GM18511 (cell line): Measurements from ENCODE around the gene AP1M1.
A peak's percentile ranks its signal among the peaks of the same experiment; 100 is the strongest.

ENCODE experiments used
- ATAC-seq: cut with Tn5 transposase; IDR thresholded peaks from one replicate; pipeline ENCODE4 v1.9.1; 2021; ENCODE audit warnings: mild to moderate bottlenecking, moderate library complexity; ENCODE audit not compliant: unreplicated experiment

The AP1M1 gene

DNA sequence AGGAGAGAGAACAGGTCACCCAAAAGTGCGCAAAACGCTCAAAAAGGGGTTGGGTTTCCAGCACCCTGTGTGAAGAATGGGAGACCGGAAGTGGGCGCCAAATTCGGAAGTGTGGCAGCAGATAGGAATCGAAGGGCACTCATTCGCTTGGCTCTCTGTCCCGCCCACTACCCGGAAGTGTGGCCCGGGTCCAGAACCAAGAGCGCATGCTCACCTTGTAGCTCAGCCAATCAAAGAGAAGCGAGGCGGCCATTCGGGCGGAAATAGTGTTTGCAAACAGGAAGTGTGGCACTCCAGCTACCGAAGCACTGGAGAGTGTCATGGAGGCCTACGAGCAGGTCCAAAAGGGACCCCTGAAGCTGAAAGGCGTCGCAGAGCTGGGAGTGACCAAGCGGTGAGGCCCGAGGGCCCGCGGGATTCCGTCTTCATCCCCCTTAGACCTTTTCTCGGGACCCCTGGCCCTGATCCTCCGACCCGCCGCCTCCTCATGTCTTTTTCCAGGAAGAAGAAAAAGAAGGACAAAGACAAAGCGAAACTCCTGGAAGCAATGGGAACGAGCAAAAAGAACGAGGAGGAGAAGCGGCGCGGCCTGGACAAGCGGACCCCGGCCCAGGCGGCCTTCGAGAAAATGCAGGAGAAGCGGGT, 12.5 kb upstream of the AP1M1 start, which contains the start of gene FAM32A:
FAM32A (plus strand) TSS at position 288 of the 645 bp plus-strand sequence; CDS start at position 321, 33 bp downstream.
- peak; percentile 90 for ATAC-seq

DNA sequence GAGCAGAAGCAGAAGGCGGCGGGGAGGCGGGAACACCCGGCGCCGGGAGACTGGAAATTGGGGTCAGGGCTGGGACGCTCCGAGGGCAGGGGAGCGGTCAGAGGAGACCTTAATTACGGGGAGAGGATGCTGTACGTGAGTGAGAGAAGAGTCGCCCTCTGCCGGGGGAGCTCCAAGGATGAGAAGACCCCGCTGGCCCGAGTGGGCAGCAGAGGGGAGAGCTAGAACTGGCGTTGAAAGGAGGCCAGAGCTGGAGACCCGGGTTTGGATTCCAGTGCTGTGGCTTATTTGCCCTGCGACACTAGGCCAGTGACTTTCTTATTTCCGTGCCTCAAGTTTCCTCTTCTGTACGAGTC, 12.0 kb upstream of the AP1M1 start:
- peak; percentile 19 for ATAC-seq

DNA sequence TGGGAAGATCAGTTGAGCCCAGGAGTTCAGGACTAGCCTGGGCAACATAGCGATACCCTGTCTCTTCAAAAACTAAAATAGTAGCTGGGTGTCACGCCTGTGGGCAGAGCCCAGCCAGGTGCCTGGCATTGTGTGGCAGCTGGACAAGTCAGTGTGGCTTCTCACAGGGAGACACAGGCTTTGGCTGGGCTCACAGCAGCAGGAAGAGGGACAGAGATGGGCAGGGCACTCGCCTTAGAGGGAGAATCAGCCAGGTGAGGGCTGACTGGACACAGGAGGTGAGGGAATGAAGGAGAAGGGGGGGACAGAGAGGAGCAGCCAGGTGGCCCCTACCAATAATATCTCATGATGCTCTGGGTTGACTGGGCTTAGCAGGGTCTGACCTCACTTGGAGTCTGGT, 9.2 kb upstream of the AP1M1 start:
- ATAC-seq: no peak

DNA sequence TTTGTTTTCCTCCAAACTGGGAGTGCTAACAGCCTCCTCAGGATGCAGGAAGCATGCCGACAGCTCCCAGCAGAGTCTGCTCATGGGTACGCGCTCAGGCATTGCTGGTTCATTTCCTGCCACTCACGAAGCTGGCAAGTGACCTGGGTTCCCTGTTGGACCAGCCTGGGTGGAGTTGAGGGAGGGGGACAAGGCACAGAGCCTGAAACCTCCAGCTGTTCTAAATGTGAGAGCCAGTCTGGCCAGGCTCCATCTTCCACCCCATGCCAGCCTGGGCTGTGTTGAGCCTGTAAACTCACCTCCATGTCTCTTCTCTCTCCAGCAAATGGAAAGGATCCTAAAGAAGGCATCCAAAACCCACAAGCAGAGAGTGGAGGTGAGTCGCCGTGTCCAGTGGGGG, 7.5 kb upstream of the AP1M1 start:
- no peak for ATAC-seq

DNA sequence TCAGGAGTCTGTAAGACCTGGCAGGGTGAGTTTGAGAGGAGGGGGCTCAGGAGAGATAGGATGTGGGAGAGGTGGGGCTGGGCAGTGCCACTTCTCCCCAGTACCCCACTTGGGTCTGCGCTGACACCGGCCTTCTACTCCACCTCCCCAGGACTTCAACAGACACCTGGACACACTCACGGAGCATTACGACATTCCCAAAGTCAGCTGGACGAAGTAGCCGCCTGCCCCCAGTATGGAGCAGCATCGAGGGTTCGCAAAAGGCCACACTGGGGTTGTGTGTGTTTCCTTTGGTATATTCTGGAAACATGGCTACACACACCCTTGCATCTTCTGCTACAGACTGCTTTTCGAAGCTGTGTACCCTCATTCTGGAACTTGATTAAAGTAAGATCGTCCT, 7.0 kb upstream of the AP1M1 start:
- no peak for ATAC-seq

DNA sequence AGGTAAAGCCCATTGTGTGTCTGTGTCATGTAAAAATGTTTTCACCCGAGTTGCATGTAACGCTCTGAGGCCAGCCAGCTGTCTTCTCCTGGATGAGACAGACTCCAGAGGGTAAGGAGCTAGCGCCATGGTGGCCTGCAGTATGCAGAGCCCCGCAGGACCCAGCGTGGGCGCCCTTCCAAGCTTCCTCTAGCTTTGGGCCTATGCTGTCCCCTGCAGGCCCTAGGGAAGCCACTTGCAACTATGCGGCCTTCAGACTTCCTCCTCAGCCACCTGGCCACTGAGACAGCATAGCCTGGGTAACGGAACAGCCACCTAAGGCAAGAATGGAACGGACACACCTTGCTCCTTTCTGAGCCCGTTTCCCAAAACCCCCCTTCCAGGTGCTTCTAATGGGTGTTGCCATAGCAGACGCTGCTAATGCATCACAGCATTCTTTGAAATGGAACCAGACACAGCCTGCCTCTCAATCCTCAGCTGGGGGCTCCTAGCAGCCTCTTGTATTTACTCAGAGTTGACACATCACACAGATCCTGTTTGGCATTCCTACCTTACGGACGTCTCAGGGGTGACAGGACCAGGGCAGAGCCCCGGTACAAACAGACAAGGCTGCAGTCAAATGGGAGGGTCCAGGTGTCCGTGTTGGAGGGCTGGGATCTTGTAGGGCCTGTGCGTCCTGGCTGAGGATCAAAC, 6.3 kb upstream of the AP1M1 start:
- ATAC-seq: no peak

DNA sequence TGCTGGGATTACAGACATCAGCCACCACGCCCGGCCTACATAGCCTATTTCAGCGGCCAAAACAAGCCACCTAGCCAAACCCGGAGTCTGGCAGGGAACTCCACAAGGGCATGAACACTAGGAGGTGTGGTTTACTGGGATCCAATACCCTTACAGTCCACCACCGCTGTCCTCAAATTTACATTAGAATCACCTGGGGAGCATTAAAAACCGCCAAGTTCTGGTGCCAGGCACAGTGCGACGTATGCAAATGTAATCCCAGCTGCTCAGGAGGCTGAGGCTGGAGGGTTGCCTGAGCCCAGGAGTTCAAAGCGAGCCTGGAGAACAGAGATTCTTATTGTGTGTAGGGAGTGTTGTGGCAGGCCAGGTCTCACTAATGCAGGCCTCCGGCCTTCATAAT, 4.2 kb upstream of the AP1M1 start:
- no peak for ATAC-seq

DNA sequence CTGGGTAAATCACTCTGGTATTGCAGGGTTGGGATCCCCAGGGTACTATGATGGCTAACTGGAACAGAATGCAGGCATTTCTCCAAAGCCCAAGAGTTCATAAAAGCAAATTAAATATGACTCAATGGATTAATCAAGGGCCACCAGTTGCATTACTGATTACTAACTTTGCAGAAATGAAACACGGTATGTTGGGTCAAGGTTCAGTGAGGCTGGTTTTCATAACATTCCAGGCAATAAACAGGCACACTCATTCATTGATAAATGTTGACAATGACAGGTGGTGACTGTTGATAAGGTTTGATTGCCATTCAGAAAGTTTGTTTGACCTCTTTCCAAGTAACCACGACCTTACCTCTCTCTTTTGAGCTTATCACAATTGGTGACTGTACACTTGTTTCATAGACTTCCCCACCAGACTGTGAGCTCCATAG, 506 bp upstream of the AP1M1 start:
- ATAC-seq: no peak

DNA sequence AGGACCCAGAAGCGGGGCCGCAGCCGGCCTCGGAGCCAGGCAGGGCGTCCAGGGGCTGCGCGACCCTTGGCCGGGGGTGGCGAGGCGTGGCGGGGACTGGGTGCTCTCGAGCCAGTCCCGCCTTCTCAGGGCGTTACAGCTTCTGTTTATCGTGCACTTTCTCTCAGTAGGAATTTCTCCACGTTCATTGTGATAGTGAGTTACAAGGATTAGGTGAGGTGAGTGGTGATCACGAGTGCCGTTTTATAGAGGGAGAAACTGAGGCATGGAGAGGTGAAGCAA, 600 bp downstream of the AP1M1 start:
- ATAC-seq: peak; percentile 26

DNA sequence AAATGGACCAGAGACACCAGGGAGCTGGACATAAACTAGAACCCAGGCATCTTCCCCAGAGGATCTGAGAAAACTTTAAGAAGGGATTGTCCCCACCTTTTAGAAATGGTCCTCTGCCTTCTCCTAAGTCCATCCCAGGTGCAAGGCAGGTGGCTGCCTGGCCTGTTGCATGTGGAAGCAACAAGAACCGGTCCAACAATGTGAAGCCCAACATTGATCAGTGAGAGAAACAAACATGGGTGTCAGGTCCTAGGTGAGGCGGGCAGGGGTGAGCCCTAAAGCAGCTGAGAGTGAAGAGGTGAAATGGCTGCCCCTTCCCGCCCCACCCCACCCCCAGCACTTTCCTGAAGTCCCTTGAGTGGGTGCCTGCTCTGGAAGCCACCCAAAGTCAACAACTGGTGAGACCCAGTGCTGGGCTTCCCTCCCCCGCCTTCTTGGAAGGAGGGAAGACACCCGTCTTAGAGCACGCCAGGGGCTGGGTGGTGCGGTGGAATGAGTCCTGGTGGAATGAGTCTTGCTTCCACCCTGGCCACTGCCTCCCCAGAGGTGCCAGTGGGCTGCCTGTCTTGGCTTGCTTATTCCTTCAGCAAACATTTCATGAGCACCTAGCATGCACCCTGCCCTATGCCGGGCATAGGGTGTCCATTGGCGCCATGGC, 1.7 kb downstream of the AP1M1 start:
- ATAC-seq: no peak

DNA sequence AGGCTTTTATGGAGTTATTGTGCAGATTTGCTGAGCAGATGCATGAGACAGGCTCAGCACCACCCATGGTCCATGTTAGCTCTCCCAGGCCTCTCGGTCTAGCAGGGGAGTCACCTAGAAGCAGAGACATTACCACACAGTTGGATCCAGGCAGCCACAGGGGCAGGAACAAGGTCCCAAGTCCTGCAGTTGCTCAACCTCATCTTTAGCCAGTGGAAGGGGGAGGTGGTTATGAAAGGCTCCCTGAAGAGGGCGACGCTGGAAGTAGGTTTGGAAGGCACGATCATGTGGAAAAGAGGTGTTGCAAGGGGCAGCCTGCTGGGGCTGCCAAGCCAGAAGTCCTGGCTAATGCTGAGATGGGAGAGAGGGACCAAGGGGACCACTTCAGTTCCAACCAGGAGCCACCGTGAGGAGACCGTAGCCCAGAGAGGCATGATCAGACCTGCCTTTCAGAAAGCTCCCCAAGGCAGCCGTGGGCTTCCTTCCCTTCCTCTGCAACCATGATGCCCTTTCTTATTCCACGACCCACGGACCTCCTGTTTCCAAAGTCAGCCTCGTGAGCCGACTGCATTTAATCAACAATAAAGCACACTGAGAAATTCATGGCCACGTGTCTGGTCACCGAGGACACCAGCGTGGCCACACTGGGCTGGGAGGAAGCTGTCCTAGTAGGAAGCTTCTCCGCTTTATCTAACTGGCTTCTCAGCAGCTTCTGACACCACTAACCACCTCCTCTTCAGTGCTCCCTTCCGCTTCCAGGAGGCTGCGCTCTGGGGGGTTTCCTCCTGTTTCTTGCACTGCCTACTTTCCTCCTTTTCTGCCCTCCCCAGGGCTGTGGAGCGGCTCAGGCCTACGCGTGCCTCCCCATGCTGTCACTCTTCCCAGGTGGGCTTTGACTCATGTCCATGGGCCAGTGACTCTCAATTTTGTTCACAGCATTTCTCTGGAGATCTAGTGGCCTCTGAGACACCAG, 2.6 kb downstream of the AP1M1 start:
- ATAC-seq: no peak

DNA sequence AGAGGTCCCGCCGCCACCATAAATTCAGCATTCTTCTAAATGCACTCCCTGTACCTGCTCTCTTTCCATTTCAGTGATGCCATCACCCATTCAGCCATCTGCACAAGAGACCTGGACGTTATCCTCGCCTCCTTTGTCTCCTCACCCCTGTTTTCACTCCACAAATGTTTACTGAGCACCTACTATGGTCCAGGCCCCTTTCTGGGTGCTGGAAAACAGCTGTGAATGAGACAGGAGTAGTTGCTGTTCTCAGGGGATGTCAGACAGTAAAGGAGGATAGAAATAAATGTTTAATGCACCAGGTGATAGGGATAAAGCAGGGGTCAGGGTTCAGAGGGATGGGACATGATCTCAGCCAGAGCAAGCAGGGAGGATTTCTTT, 3.3 kb downstream of the AP1M1 start:
- ATAC-seq: no peak

DNA sequence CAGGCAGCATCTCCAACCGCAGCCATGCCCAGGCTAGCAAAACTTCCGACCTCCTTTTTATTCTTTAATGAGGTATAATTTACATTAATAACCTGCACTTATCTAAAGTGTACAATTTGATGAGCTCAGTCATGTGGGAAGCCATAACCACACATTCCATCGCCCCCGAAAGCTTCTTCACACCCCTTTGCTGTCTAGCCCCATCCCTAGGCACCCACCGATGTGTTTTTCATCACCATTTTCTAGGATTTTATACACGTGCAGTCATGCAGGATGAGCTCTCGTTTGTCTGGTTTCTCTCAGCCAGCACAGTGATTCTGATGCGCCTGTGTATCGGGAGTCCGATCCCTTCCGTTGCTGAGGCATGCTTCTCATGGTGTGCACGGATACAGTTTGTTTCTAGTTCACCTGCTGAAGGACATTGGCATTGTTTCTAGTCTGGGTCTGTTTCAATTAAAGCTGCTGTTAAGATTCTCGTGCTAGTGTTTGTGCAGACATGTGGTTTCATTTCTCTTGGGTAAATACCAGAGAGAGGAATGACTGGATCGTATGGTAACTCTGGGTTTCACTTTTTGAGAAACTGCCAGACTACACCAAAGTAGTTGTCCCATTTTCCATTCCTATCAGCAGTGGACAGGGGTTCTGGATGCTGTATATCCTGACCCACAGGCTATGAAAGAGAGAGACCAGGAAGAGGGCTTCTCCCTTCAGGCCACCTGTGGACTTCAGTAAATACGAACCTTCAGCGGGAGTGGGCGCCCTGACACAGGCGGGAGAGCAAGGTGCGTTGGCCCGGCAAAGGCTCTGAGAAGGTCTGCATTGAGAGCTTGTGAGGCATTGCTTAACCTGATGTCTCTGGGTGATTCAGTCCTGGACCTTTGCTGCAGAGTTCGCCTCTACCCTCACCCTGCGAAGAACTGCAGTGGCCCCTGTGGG, 4.9 kb downstream of the AP1M1 start:
- ATAC-seq: no peak

DNA sequence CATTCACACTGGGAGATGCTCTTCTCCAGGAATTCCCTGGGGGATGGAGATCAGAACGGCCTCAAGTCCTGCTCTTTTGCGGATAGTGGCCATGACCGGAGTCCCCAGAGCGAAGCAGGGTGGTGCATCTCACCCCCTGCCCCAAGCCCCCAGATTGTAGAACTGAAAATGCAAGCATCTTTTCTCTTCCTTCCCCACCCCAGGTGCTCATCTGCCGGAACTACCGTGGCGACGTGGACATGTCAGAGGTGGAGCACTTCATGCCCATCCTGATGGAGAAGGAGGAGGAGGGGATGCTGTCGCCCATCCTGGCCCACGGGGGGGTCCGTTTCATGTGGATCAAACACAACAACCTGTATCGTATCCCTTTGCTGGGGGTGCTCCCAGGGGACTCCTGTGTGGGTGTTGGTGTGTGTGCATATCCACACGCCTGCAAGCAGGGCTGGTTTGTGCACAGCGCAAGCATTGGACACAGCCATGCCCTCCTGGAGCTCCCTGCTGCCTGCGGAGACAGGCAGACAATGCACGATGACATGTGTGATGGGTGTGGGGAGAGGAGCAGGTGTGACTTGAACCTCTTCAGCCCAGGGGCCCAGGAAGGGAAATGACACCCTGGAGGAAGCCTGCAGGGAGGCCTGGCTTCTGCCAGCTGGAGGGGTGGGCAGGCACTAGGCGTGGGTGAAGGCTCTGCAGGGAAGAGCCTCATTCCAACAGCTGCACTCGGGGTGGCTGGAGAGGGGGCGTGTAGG, 5.7 kb downstream of the AP1M1 start:
- ATAC-seq: no peak

DNA sequence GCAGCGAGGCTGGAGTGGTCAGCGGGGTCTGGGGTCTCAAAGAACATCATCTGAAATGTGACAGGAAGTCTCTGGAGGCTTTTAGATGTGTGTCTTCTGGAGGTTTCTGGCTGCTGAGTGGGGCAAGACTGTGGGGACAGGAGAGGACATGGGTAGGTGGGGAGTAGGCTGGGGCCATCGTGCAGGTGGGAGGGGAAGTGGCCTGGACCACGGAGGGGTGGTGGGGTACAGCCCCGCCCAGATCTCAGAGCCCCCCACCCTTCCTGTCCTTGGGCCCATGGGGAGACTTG, 6.2 kb downstream of the AP1M1 start:
- ATAC-seq: no peak

DNA sequence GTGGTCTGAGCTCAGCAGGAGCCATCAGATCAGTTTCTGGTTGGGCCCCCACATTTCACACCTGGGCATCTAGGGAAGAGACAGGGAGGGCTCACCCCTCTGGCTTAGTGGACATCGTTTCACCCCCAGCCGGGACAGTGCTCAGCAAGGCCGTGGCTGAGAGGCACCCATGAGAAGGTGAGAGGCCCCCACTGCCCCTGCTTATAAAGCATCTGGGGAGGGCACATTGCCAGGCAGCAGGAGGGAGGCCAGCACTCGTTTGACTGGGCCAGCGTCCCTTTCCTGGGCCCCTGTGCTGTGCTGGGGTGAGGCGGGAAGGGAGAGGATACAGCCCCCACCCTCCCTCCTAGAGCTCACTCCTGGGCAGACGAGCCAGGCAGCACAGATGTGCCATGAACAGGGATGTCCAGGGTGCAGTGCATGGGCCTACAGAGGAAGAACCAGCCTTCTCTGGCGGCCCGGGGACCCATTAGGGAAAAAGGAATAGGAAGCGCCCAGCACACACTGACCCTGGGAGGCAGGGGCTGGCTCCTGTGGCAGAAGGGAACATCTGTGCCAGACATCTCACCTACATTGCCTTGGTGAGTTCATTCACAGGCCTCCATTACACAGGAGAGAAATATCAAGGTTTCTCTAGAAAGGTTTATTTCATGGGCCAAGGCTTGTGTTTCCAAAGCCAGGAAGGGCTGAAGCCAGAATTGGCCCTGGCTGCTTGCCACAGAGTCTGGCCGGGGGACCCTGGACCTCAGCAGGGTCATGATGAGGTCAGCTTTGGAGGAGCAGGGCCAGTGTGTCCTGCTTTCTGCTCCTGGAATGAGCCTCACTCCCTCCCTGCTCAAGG, 7.7 kb downstream of the AP1M1 start:
- ATAC-seq: no peak

DNA sequence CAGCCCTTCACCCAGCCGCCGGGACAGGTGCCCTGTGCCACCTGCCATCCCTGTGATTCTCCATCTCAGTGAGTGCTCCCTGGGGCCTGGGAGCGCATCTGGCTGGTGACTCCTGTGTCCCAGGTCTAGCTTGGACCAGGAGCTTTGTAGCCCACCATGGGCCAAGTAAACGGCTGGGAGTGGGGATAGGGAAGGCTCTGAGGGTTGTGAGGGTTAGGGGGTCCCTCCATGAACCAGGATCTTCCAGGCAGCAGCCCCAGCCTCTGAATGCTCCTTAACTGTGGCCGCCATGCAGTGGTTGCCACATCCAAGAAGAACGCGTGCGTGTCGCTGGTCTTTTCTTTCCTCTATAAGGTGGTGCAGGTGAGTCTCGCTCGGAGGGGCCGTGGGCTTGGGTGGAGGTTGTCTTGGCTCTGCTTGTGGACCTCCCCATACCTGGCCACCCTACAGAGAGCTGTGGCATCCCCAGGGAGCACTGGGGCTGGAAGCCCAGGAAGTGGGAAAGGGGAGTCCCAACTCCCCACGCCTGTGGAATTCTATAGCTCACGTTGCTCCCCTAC, 8.4 kb downstream of the AP1M1 start:
- no peak for ATAC-seq

DNA sequence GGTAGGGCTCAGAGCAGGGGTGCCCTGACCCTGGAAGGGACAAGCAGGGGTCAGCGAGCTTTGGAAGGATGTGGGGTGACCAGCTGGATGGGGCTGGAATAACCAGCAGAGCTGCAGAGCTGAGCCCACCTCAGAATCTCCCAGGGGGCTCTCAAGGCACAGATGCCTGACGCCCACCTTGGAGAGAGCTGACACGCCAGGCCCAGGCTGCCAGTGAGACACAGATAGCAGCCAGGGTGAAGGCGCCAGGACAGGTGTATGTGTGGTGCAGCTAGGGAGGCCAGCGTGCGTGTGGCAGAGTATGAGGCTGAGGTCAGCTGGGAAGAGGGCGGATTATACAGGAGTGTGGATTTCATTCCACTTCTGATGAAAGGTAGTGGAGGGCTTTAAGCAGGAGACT, 8.9 kb downstream of the AP1M1 start:
- ATAC-seq: no peak

DNA sequence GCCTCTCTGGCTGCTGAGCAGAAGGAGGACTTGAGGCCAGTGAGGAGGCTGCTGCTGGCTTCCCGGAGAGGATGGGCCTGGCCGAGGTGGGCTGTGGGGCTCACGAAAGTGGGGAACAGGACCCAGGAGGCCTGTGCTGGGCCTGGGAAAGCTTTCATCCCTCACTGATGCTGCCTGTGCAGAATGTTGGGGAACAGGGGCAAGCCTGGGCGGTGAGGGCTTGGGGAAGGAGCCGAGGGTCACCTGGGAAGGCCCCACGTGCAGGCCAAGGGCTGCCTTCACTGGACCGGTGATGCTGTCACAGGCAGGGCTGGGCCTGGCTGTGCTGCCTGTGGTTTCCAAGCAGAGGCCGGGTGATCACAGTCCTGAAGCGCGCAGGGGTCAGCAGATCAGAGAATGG, 9.4 kb downstream of the AP1M1 start:
- ATAC-seq: no peak
